ENCODE data around the gene SDF2L1.

SDF2L1 gene

GRCh38 chr22:21651521-21652009, 9.5 kb downstream of the SDF2L1 start:
- DNase-seq (ENCODE audit: insufficient read length, low spot score), result no peak
- TF ChIP-seq CTCF (IDR thresholded peaks at IDR 0.05; ENCODE audit: insufficient read depth, missing control alignments), result no peak
- no peak for FAIRE-seq

GRCh38 chr22:21652010-21652546, 10.0 kb downstream of the SDF2L1 start:
- TF ChIP-seq CTCF (IDR thresholded peaks at IDR 0.05; ENCODE audit: insufficient read depth, missing control alignments), result no peak
- DNase-seq (ENCODE audit: insufficient read length, low spot score), result peak; percentile 98
- no peak for FAIRE-seq

DNA sequence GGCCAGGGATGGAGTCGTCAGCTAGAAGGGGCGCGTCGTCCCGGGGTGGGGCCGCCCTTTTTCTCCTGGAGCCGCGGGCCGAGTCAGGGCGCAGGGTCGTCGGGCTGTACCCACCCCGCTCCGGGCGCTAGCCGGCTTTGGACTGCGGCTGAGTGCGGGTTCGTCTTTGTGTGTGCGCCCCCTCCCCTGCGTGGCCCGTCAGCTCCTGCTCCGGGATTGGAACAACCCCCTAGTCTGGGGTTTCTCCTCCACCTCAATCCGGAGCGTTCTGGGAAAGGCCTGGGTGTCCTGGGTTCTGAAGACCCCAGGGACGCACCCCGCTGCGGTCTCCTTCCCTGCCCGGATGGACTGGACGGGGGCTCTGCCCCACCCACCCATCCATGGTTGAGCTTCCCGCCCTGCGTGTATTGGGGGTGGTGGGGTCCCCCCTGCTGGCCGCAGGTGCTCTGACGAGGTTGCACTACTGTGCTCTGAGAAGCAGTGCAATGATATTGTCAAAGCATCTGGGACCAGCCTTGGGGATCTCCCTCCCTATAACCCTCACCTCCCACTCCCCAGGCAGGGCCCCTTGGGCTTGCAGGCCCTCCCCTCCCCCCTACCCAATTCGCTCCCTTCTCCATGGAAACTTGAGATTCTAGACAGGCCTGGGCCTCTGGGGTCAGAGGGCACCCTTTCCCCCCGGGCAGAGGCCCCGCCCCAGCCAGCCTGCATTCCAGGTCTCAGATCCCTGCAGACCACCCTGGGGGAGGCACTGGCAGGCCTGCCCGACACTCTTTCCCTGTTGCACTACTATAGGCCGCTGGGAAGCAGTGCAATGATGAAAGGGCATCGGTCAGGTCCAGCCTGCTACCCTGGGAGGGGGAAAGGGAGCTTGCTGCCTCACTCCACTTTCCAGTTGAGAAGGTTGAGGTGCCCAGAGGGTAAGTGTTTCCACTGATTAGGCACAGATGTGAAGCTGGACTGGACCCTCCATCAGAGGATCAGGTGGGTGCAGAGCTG, 10.7 kb downstream of the SDF2L1 start:
- no peak for TF ChIP-seq CTCF (IDR thresholded peaks at IDR 0.05; ENCODE audit: insufficient read depth, missing control alignments)
- DNase-seq (ENCODE audit: insufficient read length, low spot score) (no peak), FAIRE-seq (no peak)

DNA sequence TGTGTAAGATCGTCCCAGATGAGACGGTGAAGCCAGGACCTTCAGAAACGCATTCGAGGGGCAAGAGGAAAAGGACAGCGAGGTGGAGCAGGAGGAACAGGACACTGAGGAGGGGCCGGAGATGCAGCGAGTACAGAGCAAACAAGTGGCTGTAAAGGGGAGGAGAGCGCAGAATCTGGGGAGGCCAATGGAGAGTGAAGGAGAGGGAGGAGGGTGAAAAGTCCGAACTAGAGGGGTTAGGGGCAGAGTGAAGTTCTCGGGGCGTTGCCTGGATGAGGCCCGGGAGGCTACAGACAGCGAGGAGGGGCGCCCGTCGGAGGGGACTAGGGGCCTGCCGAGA, 14.9 kb downstream of the SDF2L1 start:
- no peak for TF ChIP-seq CTCF (IDR thresholded peaks at IDR 0.05; ENCODE audit: insufficient read depth, missing control alignments)
- no peak for FAIRE-seq
- no peak for DNase-seq (ENCODE audit: insufficient read length, low spot score)

DNA sequence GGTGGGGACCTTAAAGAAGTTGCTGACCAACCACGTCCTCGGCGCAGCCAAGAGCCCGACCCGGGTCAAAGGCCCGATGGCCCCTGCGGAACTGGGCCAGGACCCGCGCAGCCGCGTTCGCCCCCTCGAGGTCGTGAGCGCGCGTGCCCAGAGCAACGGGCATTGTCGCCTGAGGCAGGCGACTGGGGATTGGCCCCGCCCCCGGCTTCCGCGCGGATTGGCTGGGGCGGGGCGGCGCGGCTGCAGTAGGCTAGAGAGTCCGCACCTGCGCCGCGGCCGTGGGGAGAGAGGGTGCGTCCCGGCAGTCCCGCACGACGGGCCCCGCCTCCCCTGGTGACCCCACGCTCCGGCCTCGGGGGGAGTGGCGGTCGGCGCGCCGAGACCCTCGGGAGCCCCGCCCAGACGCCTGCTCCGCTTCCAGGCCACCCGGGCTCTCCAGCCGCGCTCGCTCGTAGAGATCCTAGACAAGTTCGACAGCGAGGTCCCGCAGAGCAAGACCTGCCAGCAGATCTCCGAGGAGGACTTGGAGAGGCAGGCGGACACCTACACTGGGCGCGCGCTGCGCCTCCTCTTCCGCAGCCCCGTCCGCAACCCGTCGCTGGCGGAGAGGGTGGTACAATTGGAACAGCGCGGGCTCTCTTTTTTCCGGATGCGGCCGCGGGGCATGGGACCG, 15.4 kb downstream of the SDF2L1 start:
- no peak for TF ChIP-seq CTCF (IDR thresholded peaks at IDR 0.05; ENCODE audit: insufficient read depth, missing control alignments)
- peak; percentile 99 for DNase-seq (ENCODE audit: insufficient read length, low spot score)
- no peak for FAIRE-seq

DNA sequence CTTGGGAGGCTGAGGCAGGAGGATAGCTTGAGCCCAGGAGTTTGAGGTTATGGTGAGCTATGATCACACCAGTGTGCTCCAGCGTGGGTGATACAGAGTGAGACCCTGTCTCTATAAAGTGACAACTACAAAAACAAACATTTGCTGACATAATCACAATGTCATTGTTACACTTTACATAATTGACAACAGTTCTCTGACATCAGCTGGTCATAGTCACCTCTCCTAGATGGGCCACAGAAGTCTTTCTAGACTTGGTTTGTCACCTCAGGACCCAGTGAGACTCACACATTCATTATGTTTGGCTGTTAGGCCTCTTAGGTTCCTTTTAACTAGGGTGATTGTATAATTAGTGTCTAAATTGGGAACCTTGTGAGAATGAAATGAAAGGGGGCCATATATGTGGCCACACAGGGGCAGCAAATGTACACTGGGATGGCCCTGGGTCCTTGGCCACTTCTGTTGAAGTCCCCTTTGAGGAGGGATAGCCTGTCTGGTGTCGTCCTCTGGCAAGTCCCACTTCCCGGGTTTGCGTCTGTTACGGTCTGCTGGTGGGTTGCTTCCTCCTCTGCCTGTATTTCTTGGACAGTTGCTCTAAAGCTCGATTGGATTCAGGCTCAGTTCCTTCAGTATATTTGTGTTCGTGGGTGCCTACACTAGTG, 17.9 kb downstream of the SDF2L1 start:
- FAIRE-seq (no peak), DNase-seq (ENCODE audit: insufficient read length, low spot score) (no peak)
- no peak for TF ChIP-seq CTCF (IDR thresholded peaks at IDR 0.05; ENCODE audit: insufficient read depth, missing control alignments)
